AG10803 (cell line): ENCODE results near the gene APBA2.

ENCODE experiments used
- DNase-seq: peaks from one replicate; pipeline ENCODE4 v3.0.0; 2010; ENCODE audit warnings: low read depth
- H3K4me3 ChIP-seq: 2 replicates; pipeline ENCODE4 v1.5.1; 2011; ENCODE audit warnings: mild to moderate bottlenecking, low read length, control low read depth
- TF ChIP-seq, protein P1 (sequence below): conservative IDR thresholded peaks from 2 replicates; pipeline ENCODE4 v1.5.1; 2011; ENCODE audit warnings: mild to moderate bottlenecking, low read length, control low read depth, inconsistent platforms

The APBA2 gene

DNA sequence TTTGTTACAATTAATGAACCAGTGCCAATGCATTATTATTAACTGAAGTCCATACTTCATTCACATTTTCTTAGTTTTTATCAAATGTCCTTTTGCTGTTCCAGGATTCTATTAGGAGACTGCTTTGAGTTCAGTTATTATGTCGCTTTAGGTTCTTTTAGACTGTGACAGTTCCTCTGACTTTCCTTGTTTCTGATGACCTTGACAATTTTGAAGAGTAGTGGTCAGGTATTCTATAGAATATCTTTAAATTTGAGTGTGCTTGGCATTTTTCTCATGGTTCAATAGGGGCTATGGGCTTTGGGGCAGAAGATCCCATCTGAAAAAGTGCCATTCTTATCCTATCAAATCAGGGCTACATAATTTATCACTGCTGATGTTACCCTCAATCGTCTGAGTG is 126.3 kb downstream of the APBA2 start:
- no peak for DNase-seq
- TF ChIP-seq, protein P1, sequence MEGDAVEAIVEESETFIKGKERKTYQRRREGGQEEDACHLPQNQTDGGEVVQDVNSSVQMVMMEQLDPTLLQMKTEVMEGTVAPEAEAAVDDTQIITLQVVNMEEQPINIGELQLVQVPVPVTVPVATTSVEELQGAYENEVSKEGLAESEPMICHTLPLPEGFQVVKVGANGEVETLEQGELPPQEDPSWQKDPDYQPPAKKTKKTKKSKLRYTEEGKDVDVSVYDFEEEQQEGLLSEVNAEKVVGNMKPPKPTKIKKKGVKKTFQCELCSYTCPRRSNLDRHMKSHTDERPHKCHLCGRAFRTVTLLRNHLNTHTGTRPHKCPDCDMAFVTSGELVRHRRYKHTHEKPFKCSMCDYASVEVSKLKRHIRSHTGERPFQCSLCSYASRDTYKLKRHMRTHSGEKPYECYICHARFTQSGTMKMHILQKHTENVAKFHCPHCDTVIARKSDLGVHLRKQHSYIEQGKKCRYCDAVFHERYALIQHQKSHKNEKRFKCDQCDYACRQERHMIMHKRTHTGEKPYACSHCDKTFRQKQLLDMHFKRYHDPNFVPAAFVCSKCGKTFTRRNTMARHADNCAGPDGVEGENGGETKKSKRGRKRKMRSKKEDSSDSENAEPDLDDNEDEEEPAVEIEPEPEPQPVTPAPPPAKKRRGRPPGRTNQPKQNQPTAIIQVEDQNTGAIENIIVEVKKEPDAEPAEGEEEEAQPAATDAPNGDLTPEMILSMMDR: no peak
- no peak overlapping the region for H3K4me3 ChIP-seq

GRCh38 chr15:29014493-29014892 is 128.7 kb downstream of the APBA2 start:
- no peak overlapping the region for H3K4me3 ChIP-seq
- no peak for DNase-seq
- TF ChIP-seq, protein P1: no peak

GRCh38 chr15:29016518-29016917 is 130.7 kb downstream of the APBA2 start:
- DNase-seq: no peak
- no peak overlapping the region for H3K4me3 ChIP-seq
- TF ChIP-seq, protein P1: no peak

GRCh38 chr15:29018120-29018805 is 132.5 kb downstream of the APBA2 start:
- DNase-seq: no peak

DNA sequence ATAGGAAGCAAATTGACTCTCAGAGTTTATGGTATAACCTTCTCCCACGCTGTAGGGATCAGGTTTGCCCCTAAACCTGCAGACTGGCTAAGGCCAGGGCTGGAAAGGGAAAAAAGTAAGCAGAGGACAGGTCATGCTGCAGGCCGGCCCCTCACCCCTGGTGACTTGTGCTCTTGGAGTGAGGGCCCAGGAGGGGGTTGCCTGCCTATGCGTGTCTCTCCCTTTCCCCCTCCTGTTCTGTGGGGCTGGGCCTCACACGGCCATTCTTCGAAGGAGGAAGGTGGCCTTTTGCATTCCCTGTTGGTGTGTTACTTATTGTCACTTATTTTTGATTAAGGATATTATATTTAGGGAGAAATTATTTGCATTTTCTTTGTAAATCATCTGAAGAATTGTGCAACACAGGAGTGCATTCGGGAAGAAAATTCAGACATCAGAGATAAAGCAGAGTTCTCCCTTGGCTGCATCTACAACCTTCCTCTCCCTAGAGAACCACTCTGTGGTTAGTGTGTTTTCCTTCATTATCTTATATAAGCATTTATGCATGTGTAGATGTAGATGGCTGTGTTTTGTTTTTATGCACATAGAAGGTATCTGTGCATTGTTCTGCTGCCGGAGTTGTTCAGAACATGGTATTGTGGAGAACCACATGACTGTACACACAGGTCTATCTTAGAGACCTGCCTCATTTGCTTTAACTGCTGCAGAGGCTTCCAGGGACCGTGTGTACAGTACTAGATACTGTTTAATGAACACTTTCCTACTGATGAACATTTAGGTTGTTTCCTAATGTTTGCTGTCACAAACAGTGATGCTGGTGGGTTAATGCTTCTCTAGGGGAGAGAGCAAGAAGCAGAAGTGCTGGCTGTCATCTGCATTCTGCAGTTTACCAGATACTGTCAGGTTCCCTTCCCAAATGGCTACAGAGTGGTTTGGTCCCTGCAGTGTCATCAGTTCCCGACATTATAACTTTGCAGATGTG is 133.5 kb downstream of the APBA2 start:
- no peak for DNase-seq
- TF ChIP-seq, protein P1: no peak
- no peak overlapping the region for H3K4me3 ChIP-seq

More at GRCh38 chr15:29018120-29018805, 132.5 kb downstream of the APBA2 start:
- TF ChIP-seq, protein P1: no peak
- no peak overlapping the region for H3K4me3 ChIP-seq

GRCh38 chr15:29021857-29022256 is 136.1 kb downstream of the APBA2 start:
- no peak overlapping the region for H3K4me3 ChIP-seq
- TF ChIP-seq, protein P1: no peak
- no peak for DNase-seq
